WTC11 (cell line): Measurements from ENCODE around the gene ERC1. TPM values are rescaled to one million over a fixed set of nuclear protein-coding genes. Genes with fewer than 3 reads are reported as not detected.

Source experiments
- ATAC-seq: fragments of 200-7000 bp; cut with Tn5 transposase; 2 replicates; pipeline ENCODE4 v1.10.0; 2021; ENCODE audit warnings: mild to moderate bottlenecking, moderate library complexity
- CTCF ChIA-PET: fragments of 300-600 bp; sonication (Branson Sonifier 250); formaldehyde crosslinking; loops from one replicate; lab custom pipeline; 2021; ENCODE audit warnings: antibody characterized with exemption; lab: Charles Lee
- POLR2A ChIA-PET: fragments of 350-600 bp; sonication (Branson Sonifier 250); formaldehyde crosslinking; loops from one replicate; lab custom pipeline; 2021; ENCODE audit warnings: antibody characterized with exemption; lab: Charles Lee
- DNase-seq: peaks from one replicate; pipeline ENCODE4 v3.0.0; 2021; ENCODE audit warnings: low spot score
- H3K27ac Mint-ChIP-seq: 2 replicates; pipeline ENCODE4 v1.8.0; 2021; ENCODE audit warnings: mixed read lengths
- H3K27me3 Mint-ChIP-seq: 2 replicates; pipeline ENCODE4 v1.8.0; 2021; ENCODE audit warnings: low read depth, mild to moderate bottlenecking, moderate library complexity, mixed read lengths
- H3K36me3 Mint-ChIP-seq: 2 replicates; pipeline ENCODE4 v1.8.0; 2021; ENCODE audit warnings: mixed read lengths
- H3K4me1 Mint-ChIP-seq: 2 replicates; pipeline ENCODE4 v1.8.0; 2022; ENCODE audit warnings: mixed read lengths
- H3K4me3 Mint-ChIP-seq: 2 replicates; pipeline ENCODE4 v1.8.0; 2021; ENCODE audit warnings: mild to moderate bottlenecking, moderate library complexity, mixed read lengths
- H3K9me3 Mint-ChIP-seq: 2 replicates; pipeline ENCODE4 v1.8.0; 2021; ENCODE audit warnings: mixed read lengths
- ATF2 ChIP-seq: sonication (generic); formaldehyde crosslinking; IDR thresholded peaks from 2 replicates; pipeline ENCODE4 v1.8.1; 2022; ENCODE audit warnings: low read depth, missing genetic modification reagents, borderline replicate concordance
- CBFB ChIP-seq: sonication (generic); formaldehyde crosslinking; IDR thresholded peaks from 2 replicates; pipeline ENCODE4 v1.8.1; 2022; ENCODE audit warnings: mild to moderate bottlenecking, low read depth, missing genetic modification reagents
- E2F5 ChIP-seq: sonication (generic); formaldehyde crosslinking; IDR thresholded peaks from 2 replicates; pipeline ENCODE4 v1.8.1; 2022; ENCODE audit warnings: mild to moderate bottlenecking, moderate library complexity, missing genetic modification reagents
- EMX1 ChIP-seq: fragments of 250-450 bp; sonication (Bioruptor Pico); IDR thresholded peaks from 2 replicates; pipeline ENCODE4 v1.8.0; 2021; ENCODE audit warnings: mild to moderate bottlenecking
- ETV6 ChIP-seq: sonication (generic); formaldehyde crosslinking; IDR thresholded peaks from 2 replicates; pipeline ENCODE4 v1.8.1; 2022; ENCODE audit warnings: mild to moderate bottlenecking, missing genetic modification reagents
- FOXP4 ChIP-seq: sonication (generic); formaldehyde crosslinking; IDR thresholded peaks from 2 replicates; pipeline ENCODE4 v1.8.0; 2022; ENCODE audit warnings: mild to moderate bottlenecking, missing genetic modification reagents
- GRHL2 ChIP-seq: fragments of 250-450 bp; sonication (Bioruptor Pico); IDR thresholded peaks from 2 replicates; pipeline ENCODE4 v1.8.0; 2022; ENCODE audit warnings: mild to moderate bottlenecking, moderate library complexity; ENCODE audit not compliant: insufficient replicate concordance, severe bottlenecking
- JUN ChIP-seq: sonication (generic); formaldehyde crosslinking; IDR thresholded peaks from 2 replicates; pipeline ENCODE4 v1.8.0; 2023; ENCODE audit warnings: mild to moderate bottlenecking, missing genetic modification reagents
- MLX ChIP-seq: sonication (generic); formaldehyde crosslinking; IDR thresholded peaks from 2 replicates; pipeline ENCODE4 v1.8.1; 2023; ENCODE audit warnings: mild to moderate bottlenecking, missing genetic modification reagents, moderate library complexity
- MXD4 ChIP-seq: fragments of 250-450 bp; sonication (Bioruptor Pico); IDR thresholded peaks from 2 replicates; pipeline ENCODE4 v1.8.0; 2021; ENCODE audit warnings: mild to moderate bottlenecking, moderate library complexity, borderline replicate concordance
- NFATC4 ChIP-seq: fragments of 250-450 bp; sonication (Bioruptor Pico); IDR thresholded peaks from 2 replicates; pipeline ENCODE4 v1.9.0; 2021; ENCODE audit warnings: mild to moderate bottlenecking
- NFE2L1 ChIP-seq: sonication (generic); formaldehyde crosslinking; IDR thresholded peaks from 2 replicates; pipeline ENCODE4 v1.8.1; 2023; ENCODE audit warnings: missing genetic modification reagents
- SOX15 ChIP-seq: fragments of 250-450 bp; sonication (Bioruptor Pico); IDR thresholded peaks from 2 replicates; pipeline ENCODE4 v1.9.0; 2021; ENCODE audit warnings: mild to moderate bottlenecking
- STAT6 ChIP-seq: sonication (generic); formaldehyde crosslinking; conservative IDR thresholded peaks from 2 replicates; pipeline ENCODE4 v1.8.1; 2023; ENCODE audit warnings: mild to moderate bottlenecking, low read depth, missing genetic modification reagents, moderate library complexity
- TEAD1 ChIP-seq: sonication (generic); formaldehyde crosslinking; IDR thresholded peaks from 2 replicates; pipeline ENCODE4 v1.8.0; 2022; ENCODE audit warnings: mild to moderate bottlenecking, missing genetic modification reagents
- TEAD4 ChIP-seq: sonication (generic); formaldehyde crosslinking; IDR thresholded peaks from 2 replicates; pipeline ENCODE4 v1.8.0; 2022; ENCODE audit warnings: mild to moderate bottlenecking, missing genetic modification reagents
- ZMAT4 ChIP-seq: fragments of 250-450 bp; sonication (Bioruptor Pico); IDR thresholded peaks from 2 replicates; pipeline ENCODE4 v1.9.0; 2021; ENCODE audit warnings: mild to moderate bottlenecking
- ZNF396 ChIP-seq: fragments of 250-450 bp; sonication (Bioruptor Pico); IDR thresholded peaks from 2 replicates; pipeline ENCODE4 v1.8.0; 2021; ENCODE audit warnings: mild to moderate bottlenecking, moderate library complexity, borderline replicate concordance
- total RNA-seq: library from RNA; stranded (reverse); gene quantifications from 3 replicates; pipeline ENCODE4 v1.2.3, GENCODE V29; 2021

Gene ERC1
- total RNA-seq, 1 experiment from 2014 or later: 47.5 TPM

- no peak for TF ChIP-seq MLX (CRISPR knock-in tag)
- TF ChIP-seq E2F5: no peak
- TF ChIP-seq ETV6 (CRISPR knock-in tag): no peak
- no peak for TF ChIP-seq ATF2
- TF ChIP-seq CBFB (CRISPR knock-in tag): no peak
- no peak for TF ChIP-seq GRHL2 (CRISPR knock-in tag)
- no peak for TF ChIP-seq FOXP4 (CRISPR knock-in tag)
- TF ChIP-seq NFATC4: no peak
- no peak for TF ChIP-seq STAT6 (CRISPR knock-in tag)
Measured at GRCh38 chr12:1280059-1280458, 289.0 kb downstream of the ERC1 start (continued).

- Mint-ChIP-seq H3K27me3 (no peaks in the 10 kb centered on the region), H3K36me3 (no peaks in the 10 kb centered on the region), H3K4me3 (no peak overlapping the region), H3K4me1 (peaks cover 15% of the 10 kb centered on the region), H3K9me3 (no peaks in the 10 kb centered on the region), H3K27ac (no peak overlapping the region)
- CTCF ChIA-PET: interaction anchor here (0.8 to 1.2 kb wide), 2 partner anchors 164 to 332 kb away, joined by 3 to 4 read pairs; partner anchors contain the start of gene RAD52
- ATAC-seq (no peak), DNase-seq (no peak)
- TF ChIP-seq TEAD1 (no peak), TEAD4 (CRISPR knock-in tag) (no peak), ZNF396 (CRISPR knock-in tag) (no peak), EMX1 (CRISPR knock-in tag) (no peak), ZMAT4 (no peak), JUN (CRISPR knock-in tag) (no peak), FOXP4 (CRISPR knock-in tag) (no peak), SOX15 (CRISPR knock-in tag) (no peak), MXD4 (CRISPR knock-in tag) (no peak), NFE2L1 (CRISPR knock-in tag) (no peak)
- POLR2A ChIA-PET: no interaction called here
Measured at GRCh38 chr12:1281683-1282366, 290.8 kb downstream of the ERC1 start.
